Mesothelial cell of epicardium (in vitro differentiated cells): Measurements from ENCODE around the gene ADARB2. TPM values are rescaled to one million over a fixed set of nuclear protein-coding genes. Genes with fewer than 3 reads are reported as not detected.

Experiments
- DNase-seq, 2 experiments: peaks; one replicate each; pipeline ENCODE4 v3.0.0; 2021; ENCODE audit warnings: low spot score in 2 of 2; ENCODE audit not compliant: unreplicated experiment in 2 of 2
- H3K27ac Mint-ChIP-seq: 2 replicates; pipeline ENCODE4 v1.8.0; 2021; ENCODE audit warnings: mixed read lengths
- H3K27me3 Mint-ChIP-seq: 2 replicates; pipeline ENCODE4 v1.8.0; 2021; ENCODE audit warnings: low read depth, mixed read lengths
- H3K36me3 Mint-ChIP-seq: 2 replicates; pipeline ENCODE4 v1.8.0; 2021; ENCODE audit warnings: mixed read lengths
- H3K4me1 Mint-ChIP-seq: 2 replicates; pipeline ENCODE4 v1.8.0; 2021; ENCODE audit warnings: mixed read lengths
- H3K4me3 Mint-ChIP-seq: 2 replicates; pipeline ENCODE4 v1.8.0; 2021; ENCODE audit warnings: mild to moderate bottlenecking, moderate library complexity, mixed read lengths
- H3K9me3 Mint-ChIP-seq: 2 replicates; pipeline ENCODE4 v1.8.0; 2021; ENCODE audit warnings: mixed read lengths
- total RNA-seq: library from RNA; stranded (reverse); gene quantifications from 3 replicates; pipeline ENCODE4 v1.2.1, GENCODE V29; 2021
- TF ChIP-seq, protein P1 (sequence below): fragments of 200-600 bp; sonication (generic); IDR thresholded peaks from one replicate; pipeline ENCODE4 v1.5.0; 2021; ENCODE audit warnings: antibody characterized with exemption; ENCODE audit not compliant: unreplicated experiment

Gene ADARB2
- total RNA-seq, 1 donor from 2014 or later: 0.38 TPM

DNA sequence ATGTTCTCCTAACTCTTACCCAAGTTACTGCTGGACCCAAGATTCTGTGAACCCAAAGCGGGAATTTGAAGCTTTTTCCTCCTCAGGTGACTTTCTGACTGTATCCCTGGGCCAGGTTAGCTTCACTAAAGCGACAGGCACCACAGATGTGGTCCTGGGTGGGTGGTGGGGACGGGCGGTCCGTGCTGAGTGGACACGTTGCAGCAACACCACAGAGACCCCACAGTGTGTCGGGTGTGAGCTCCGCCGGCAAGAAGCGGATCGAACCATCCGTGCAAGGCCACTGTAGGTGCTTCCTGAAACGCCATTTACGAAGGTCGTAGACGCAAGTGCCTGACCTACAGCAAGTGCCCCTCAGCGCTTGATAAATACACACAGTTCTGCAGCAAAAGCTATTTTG, 325.9 kb downstream of the ADARB2 start:
- Mint-ChIP-seq H3K27me3 (no peaks in the 10 kb centered on the region), H3K4me3 (no peak overlapping the region), H3K27ac (no peak overlapping the region), H3K9me3 (peaks cover 18% of the 10 kb centered on the region), H3K4me1 (no peaks in the 10 kb centered on the region), H3K36me3 (no peaks in the 10 kb centered on the region)
- no peak for DNase-seq
- TF ChIP-seq, protein P1, sequence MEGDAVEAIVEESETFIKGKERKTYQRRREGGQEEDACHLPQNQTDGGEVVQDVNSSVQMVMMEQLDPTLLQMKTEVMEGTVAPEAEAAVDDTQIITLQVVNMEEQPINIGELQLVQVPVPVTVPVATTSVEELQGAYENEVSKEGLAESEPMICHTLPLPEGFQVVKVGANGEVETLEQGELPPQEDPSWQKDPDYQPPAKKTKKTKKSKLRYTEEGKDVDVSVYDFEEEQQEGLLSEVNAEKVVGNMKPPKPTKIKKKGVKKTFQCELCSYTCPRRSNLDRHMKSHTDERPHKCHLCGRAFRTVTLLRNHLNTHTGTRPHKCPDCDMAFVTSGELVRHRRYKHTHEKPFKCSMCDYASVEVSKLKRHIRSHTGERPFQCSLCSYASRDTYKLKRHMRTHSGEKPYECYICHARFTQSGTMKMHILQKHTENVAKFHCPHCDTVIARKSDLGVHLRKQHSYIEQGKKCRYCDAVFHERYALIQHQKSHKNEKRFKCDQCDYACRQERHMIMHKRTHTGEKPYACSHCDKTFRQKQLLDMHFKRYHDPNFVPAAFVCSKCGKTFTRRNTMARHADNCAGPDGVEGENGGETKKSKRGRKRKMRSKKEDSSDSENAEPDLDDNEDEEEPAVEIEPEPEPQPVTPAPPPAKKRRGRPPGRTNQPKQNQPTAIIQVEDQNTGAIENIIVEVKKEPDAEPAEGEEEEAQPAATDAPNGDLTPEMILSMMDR: no peak

DNA sequence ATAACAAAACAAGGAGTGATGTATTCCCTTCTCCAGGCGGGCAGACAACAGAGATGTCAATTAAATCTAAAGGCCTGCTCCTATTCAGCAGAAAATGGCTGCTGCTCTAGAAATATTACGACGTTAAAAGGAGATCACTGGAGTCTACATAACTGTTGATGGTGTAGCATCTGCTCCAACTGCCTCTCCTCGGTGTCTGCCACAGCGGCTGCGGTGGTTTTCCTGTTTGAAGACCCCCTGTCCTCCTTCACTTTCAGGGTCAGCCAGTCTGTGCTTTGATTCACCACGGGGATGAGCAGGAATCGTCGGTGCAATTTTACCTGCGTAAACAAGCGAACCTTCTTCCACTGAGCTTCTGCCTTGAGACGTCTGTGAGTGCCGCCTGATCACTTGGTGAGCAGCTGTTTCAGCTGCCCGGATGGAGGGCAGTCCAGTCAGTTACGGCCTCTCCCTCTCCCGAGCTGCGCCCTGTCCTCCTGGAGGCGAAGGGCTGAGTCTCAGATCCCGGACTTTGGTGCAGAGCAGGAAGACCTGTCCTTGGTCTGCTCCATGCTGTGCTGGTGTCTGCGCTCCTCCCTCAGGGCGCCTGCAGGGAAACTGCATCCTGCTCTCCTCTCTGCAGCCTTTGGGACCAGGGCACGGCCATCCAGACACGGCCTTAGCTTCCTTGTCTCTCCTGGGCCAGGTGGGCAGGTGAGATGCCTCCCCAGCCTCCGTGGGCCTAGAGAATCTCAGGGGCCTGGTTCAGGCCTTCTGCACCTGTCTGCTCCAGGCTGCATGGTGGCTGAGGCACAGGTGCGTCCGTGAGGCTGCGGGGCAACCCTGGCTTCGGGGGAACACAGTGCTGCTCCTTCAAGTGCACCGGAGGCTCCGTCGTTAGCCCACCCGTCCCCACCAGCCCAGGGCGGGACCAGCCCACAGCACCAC, 326.6 kb downstream of the ADARB2 start:
- TF ChIP-seq, protein P1: no peak
- no peaks in the 10 kb centered on the region for H3K4me1 Mint-ChIP-seq
- peaks cover 2% of the 10 kb centered on the region for H3K27me3 Mint-ChIP-seq
- no peak overlapping the region for H3K27ac Mint-ChIP-seq
- no peak overlapping the region for H3K4me3 Mint-ChIP-seq
- no peaks in the 10 kb centered on the region for H3K36me3 Mint-ChIP-seq
- no peak for DNase-seq
- H3K9me3 Mint-ChIP-seq: peaks cover 16% of the 10 kb centered on the region

DNA sequence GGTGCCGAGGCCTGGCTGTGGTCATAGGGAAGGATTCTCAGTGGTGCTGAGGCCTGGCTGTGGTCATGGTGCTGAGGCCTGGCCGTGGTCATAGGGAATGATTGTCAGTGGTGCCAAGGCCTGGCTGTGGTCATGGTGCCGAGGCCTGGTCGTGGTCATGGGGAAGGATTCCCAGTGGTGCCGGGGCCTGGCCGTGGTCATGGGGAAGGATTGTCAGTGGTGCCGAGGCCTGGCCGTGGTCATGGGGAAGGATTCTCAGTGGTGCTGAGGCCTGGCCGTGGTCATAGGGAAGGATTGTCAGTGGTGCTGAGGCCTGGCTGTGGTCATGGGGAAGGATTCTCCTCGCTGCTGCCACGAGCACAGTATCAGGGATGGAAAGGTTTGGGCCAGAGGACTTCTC, 327.3 kb downstream of the ADARB2 start:
- H3K4me1 Mint-ChIP-seq: no peaks in the 10 kb centered on the region
- TF ChIP-seq, protein P1: no peak
- H3K36me3 Mint-ChIP-seq: no peaks in the 10 kb centered on the region
- no peak for DNase-seq
- no peak overlapping the region for H3K4me3 Mint-ChIP-seq
- H3K27ac Mint-ChIP-seq: no peak overlapping the region
- H3K9me3 Mint-ChIP-seq: peaks cover 11% of the 10 kb centered on the region
- peaks cover 7% of the 10 kb centered on the region for H3K27me3 Mint-ChIP-seq

DNA sequence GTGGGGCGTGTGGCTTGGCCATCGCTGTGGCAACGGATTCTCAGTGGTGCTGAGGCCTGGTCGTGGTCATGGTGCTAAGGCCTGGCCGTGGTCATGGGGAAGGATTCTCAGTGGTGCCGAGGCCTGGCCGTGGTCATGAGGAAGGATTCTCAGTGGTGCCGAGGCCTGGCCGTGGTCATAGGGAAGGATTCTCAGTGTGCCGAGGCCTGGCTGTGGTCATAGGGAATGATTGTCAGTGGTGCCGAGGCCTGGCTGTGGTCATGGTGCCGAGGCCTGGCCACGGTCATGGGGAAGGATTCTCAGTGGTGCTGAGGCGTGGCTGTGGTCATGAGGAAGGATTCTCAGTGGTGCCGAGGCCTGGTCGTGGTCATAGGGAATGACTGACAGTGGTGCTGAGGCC, 327.9 kb downstream of the ADARB2 start:
- DNase-seq: no peak
- H3K4me3 Mint-ChIP-seq: no peak overlapping the region
- H3K36me3 Mint-ChIP-seq: no peaks in the 10 kb centered on the region
- TF ChIP-seq, protein P1: no peak
- peaks cover 6% of the 10 kb centered on the region for H3K9me3 Mint-ChIP-seq
- H3K27ac Mint-ChIP-seq: no peak overlapping the region
- no peaks in the 10 kb centered on the region for H3K4me1 Mint-ChIP-seq
- H3K27me3 Mint-ChIP-seq: peaks cover 12% of the 10 kb centered on the region

DNA sequence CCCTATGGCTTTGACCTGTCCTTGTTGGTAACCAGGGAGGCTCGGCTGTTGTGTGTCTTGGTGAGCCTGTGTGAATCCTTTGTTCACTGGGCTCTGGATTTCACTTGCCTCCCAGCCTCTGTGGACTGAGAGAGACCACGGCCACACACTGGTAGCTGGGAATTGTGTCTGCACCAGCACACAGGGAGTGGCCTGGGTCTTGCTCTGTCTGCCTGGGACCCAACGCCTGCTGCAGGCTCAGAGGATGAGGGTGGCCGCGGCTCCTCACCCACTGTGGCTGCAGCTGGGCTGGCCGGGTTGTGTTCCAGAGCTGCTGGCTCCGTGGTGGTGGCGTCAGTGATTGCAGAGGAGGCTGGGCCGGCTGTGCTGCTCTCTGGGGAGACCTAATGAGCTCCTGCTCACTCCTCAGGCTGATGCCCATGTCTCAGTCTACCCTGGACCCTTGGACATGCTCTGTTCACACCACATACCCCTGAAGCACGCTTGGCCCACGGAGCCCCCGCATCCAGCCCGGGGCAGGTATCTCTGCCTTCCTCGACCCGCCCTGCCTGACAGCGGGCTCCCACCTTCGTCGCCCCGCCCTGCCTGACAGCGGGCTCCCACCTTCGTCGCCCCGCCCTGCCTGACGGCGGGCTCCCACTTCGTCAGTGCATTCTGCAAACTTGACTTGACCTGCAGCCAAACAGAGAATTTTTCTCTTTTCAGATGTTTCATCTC, 328.5 kb downstream of the ADARB2 start:
- no peaks in the 10 kb centered on the region for H3K4me1 Mint-ChIP-seq
- H3K4me3 Mint-ChIP-seq: no peak overlapping the region
- TF ChIP-seq, protein P1: no peak
- no peak overlapping the region for H3K27ac Mint-ChIP-seq
- no peak for DNase-seq
- H3K27me3 Mint-ChIP-seq: peaks cover 12% of the 10 kb centered on the region
- no peaks in the 10 kb centered on the region for H3K36me3 Mint-ChIP-seq
- H3K9me3 Mint-ChIP-seq: no peaks in the 10 kb centered on the region
